NAMALWA (cell line): ENCODE results near the gene MEGF6.

Experiments
- DNase-seq: peaks from one replicate; pipeline ENCODE4 v3.0.0-alpha.2; 2015; ENCODE audit warnings: low spot score

The MEGF6 gene

GRCh38 chr1:3469104-3469848, 142.0 kb downstream of the MEGF6 start:
- DNase-seq = no peak

GRCh38 chr1:3468236-3469103, 142.8 kb downstream of the MEGF6 start:
- DNase-seq = no peak

DNA sequence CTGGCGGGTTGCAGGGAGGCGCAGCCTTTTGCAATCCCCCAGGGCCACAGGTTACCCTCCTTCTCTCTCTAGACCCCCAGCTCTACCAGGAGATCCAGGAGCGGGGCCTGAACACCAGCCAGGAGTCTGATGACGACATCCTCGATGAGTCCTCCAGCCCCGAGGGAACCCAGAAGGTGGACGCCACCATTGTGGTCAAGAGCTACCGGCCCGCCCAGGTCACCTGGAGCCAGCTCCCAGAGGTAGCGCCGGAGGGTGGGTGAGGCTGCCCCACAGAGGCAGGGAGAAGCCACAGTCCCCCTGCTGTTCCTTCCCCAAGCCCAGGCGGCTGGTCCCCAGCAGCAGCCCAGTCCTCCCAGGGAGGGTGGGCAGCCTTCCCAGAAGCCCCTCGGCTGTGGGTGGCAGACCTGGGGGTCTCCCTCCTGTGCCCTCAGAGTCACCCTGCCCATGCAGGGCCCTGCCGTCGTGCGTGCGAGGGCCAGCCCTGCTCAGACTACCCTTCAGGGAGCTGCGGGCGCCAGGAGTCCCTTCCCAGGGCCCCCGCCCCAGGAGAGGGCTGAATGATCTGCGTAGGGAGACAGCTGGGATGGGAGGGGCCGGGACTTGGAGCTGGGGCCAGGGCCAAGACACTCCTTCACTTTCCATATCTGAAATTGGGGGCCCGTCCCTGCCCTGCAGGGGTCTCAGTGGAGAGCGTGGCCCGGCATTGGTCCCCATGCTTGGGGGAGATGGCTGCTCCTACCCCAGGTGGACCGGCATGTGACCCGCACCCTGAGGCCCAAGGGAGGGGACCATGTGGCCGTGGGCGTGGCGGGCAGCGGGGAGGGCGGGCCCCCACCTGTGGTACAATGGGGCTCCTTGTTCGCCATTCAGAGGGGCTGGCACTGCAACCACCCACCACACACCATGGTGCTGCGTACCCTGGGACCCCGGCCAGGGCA, 143.9 kb downstream of the MEGF6 start:
- no peak for DNase-seq

DNA sequence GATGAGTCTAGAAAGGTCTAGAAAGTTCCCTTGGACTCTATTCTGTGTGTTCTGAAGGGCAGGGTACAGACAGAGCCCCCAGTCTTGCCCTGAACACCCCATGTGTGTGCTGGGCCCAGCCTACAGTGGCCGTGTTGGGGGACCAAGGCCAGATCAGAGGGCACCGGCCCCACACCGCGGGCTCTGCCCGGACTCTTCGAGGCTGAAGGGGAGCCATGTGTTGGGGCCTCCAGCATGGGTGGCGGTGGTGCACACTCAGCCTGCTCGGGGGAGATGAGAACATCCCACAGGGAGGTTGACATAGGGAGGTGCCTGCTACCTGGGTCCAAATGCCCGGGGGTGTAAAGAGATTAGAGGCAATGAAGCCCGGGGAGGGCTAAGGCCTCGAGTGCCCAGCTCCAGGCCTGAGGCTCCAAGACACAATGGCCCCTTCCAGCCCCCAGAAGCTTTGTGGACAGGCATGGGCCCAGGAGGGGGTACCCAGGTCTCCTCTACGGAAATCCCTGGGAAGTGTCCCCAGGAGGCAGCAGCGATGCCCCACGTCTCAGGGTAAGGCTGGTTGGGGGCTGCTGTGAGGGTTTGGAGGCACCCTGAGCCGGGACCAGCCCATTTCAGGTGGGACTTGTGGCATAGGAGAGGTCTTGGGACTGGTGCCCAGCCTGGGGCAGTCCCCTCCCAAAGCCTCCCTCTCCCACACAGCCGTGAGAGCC, 144.8 kb downstream of the MEGF6 start:
- no peak for DNase-seq

DNA sequence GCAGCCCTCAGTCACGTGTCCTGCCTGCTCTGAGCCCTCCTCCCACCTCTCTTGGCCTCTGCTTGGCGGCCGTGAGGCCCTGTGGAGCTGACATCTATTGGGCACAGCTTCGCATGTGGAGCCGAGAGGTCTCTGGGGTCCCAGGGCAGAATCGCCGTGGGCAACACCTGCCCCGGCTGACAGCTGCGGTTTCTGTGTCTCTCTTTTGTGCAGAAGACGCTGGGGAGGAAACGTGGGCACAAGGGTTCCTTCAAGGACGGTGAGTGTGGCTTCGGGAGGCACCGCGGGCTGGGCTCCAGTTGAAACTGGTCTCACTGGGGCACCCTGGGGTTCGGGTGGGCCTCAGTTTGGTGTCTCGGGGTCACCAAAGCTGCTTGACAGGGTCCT, 145.4 kb downstream of the MEGF6 start:
- DNase-seq = no peak

DNA sequence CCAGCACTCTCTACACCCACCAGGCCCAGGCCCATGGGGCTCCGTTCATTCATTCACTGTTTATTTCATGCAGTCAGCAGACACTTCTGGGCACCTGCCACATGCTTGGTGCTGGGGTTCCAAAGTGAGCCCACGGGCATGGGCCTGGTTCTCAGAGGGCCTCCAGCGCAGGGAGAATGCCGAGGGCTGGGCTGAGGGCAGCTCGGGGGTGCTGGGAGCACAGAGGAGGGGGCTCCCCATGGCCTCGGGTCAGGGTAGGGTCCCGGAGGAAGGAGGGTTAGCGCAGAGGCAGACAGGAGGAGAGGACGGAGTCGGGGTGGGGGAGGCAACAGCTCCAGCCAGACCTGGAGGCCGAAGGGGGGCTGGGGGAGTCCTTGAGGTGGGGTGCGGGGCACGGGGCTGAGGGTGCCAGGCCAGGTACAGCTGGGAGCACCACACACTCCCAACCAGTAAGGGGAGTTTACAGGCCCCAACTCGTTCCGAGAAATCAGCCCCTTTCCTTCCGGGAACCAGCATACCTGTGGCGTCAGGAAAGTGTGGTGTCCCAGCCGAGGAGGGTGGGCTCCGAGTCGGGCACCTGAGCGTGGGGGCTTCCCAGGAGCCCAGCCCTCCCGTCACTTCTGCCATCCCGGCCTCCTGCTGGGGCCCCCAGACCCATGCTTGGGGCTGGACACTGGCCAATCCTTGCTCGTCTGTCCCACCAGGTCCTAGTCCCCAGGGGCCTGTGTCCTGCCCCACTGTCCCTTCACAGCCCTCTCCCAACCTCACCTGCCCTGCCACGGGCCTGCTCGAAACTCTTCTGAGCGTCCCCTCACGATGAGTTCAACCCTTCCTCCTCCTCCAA, 146.0 kb downstream of the MEGF6 start:
- DNase-seq = no peak

- DNase-seq = no peak
Measured at GRCh38 chr1:3464649-3465025, 146.7 kb downstream of the MEGF6 start.

DNA sequence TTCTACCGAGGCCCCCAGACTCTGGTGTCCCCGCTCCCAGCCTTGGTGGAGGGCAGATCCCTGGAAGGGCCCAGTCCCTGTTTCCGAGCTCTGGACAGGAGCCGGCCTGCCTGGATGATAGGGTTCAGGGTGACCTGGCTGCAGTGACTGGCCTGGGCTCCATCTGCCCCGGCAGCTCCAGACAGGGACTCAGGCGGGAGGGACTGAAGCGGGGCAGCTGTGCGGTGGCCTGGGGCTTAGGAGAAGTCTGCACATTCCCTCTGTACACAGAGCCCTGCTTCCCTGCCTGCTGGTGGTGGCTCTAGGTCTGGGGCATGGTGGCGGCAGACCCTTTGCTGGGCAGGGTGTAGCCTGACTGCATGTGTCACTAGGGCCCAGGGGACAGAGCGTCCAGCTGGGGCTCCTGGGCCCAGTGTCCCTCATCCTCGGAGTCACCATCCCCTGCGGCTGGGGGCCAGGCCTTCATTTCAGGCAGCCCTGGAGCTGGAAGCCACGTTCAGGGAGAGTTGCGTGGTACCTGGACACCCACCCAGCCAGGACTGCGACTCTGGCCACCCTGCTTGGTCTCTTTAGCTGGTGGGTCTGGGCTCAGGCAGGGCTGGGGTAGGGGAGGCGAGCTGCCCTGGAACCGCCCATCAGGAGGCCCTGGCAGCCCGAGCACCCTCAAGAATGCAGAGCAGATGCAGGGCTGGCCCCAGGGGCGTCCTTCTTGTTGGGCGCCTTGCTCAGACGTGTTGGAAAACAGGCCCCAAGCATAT, 147.2 kb downstream of the MEGF6 start:
- DNase-seq = no peak

GRCh38 chr1:3463408-3463863, 147.9 kb downstream of the MEGF6 start:
- DNase-seq = no peak

GRCh38 chr1:3463013-3463385, 148.3 kb downstream of the MEGF6 start:
- no peak for DNase-seq

GRCh38 chr1:3462356-3463012, 148.8 kb downstream of the MEGF6 start:
- DNase-seq = no peak

- DNase-seq = no peak
Measured at GRCh38 chr1:3461934-3462275, 149.4 kb downstream of the MEGF6 start.

DNA sequence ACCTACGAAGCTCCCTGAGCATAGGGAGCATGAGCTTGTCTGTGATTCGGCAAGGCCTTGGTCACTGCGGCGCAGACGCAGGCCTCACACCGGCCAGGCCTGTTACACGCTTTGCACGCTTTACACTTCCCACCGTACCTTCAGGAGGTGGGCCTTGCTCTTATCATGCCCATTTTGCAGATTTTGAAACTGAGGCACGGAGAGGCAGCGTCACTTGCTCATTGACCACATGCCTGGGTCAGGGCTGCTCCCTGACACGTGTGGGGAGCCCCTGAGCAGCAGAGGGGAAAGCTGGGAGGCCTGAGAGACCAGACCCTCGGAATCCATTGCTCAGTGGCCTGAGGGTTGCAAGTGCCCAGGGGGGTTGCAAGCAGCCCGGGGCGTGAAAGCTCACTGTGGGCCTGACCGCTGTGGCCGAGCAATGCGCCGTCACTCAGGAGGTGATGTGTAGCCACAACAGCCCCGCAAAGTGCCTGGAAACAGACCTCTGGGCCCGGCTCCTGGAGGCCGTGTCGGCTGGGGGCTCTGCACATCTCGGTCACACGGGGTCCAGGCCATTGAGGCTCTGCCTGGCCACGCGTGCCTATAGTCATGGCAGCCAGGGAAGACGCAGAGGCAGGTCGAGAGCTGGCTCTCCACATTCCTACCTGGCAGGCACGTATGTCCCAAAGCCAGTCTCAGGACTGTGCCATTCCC, 149.9 kb downstream of the MEGF6 start:
- DNase-seq = no peak

DNA sequence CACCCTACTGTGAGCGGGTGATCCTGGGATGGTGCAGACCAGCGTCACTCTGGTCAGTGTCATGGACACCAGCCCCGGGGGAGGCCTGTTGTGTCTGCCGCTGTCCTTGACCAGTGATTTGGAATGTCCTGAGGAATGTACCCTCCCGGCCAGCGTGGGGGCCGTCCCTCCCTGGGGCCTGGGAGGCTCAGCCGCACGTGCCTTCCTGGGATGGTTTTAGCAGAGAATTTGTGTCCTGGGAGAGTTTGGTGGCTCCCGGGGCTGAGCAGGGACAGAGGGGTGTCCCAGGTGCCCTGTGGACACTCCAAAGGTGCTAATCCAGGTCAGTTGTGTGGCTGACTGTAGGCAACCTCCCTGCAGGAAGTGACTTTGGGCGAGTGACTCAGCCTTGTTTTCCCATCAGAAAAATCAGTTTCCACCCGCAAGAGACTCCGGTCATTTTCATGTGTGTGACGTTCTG, 150.6 kb downstream of the MEGF6 start:
- no peak for DNase-seq

- DNase-seq = no peak
Measured at GRCh38 chr1:3459940-3460671, 151.2 kb downstream of the MEGF6 start.

DNA sequence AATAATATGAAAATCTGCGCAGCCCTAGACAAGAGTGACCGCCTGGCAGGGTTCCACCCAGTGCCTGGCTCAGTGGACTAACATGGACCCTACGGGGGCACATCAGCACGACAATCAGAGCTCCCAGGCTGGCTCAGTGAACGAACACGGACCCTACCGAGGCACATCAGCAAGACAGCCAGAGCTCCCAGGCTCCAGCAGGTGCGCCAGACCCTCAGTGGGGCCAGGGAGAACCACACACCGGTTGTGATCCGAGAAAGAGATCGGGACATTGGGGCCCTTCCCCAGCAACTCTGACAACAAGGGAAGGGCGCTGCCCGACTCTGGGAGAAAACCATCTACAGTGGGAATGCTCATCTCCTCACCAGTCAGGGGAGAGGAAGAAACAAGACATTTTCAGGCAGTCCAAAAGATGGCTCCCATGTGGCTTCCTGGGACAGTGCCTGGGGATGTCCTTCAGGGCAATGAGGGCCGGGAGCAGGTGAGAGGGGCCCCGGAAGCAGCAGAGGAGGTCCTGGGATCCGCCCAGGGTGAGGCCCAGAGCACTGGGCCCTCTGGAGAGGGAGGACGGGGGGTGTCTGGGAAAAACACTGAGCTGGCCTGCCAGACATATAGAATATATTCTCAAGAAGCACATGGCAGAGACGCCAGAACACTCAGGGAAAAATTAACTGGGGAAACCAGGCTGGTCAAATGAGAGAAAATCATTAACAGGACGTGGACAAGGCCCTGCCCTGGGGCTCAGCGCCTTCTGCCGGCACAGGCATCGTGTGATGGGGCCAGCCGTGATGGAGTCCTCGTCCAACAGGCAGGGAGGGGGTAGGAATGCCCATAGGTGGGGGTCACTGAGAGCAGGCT, 152.0 kb downstream of the MEGF6 start:
- DNase-seq = no peak
